Suppressor macrophage treated with lipopolysaccharide for 1 hour (primary cell): ENCODE measurements around the gene POLR1E.
A peak's percentile ranks its signal among the peaks of the same experiment; 100 is the strongest.
"Not testable (repeated sequence)": the region's sequence is repeated elsewhere in the genome, so short reads cannot be mapped to it uniquely, and the experiment has no call there.

Experiments used
- DNase-seq, 3 donors: peaks; one replicate each; pipeline ENCODE4 v3.0.0-alpha.2; 2020 to 2022

The POLR1E gene

GRCh38 chr9:37465249-37466036 is 20.3 kb upstream of the POLR1E start, which contains the start of gene ZBTB5:
Gene ZBTB5 (minus strand): TSS chr9:37465450. CDS start chr9:37442551, 22,899 bp downstream.
- DNase-seq, result peak; percentile 99 to 100 (median 100)

- DNase-seq, result peak; percentile 63 to 67 (median 64)
Observed at GRCh38 chr9:37466037-37466709, 19.6 kb upstream of the POLR1E start.

- not testable (repeated sequence) for DNase-seq
Observed at GRCh38 chr9:37467530-37467929, 18.2 kb upstream of the POLR1E start.

- DNase-seq, result no peak
Observed at GRCh38 chr9:37468620-37469019, 17.1 kb upstream of the POLR1E start.

GRCh38 chr9:37471942-37472684 is 13.6 kb upstream of the POLR1E start:
- peak in 2 of 3 donors; percentile 13 to 32 for DNase-seq

- not testable (repeated sequence) for DNase-seq
Observed at GRCh38 chr9:37473982-37474381, 11.8 kb upstream of the POLR1E start.

GRCh38 chr9:37474438-37474837 is 11.3 kb upstream of the POLR1E start:
- no peak for DNase-seq

GRCh38 chr9:37476930-37477329 is 8.8 kb upstream of the POLR1E start:
- no peak for DNase-seq

GRCh38 chr9:37477443-37477842 is 8.3 kb upstream of the POLR1E start:
- DNase-seq, result not testable (repeated sequence)

GRCh38 chr9:37477987-37478619 is 7.6 kb upstream of the POLR1E start:
- DNase-seq, result not testable (repeated sequence)

- DNase-seq, result no peak
Observed at GRCh38 chr9:37480759-37481158, 5.0 kb upstream of the POLR1E start.

GRCh38 chr9:37486256-37486615 is 488 bp downstream of the POLR1E start:
- DNase-seq, result no peak

GRCh38 chr9:37486616-37487548 is 1.1 kb downstream of the POLR1E start:
- peak in 2 of 3 donors; percentile 7 to 11 for DNase-seq

GRCh38 chr9:37491939-37492338 is 6.2 kb downstream of the POLR1E start:
- DNase-seq, result no peak

GRCh38 chr9:37495571-37495970 is 9.8 kb downstream of the POLR1E start:
- no peak for DNase-seq

- DNase-seq, result no peak
Observed at GRCh38 chr9:37496020-37496419, 10.3 kb downstream of the POLR1E start.

GRCh38 chr9:37497320-37497719 is 11.6 kb downstream of the POLR1E start:
- no peak for DNase-seq

- no peak for DNase-seq
Observed at GRCh38 chr9:37498457-37498856, 12.7 kb downstream of the POLR1E start.

- no peak for DNase-seq
Observed at GRCh38 chr9:37499297-37499696, 13.5 kb downstream of the POLR1E start.

- DNase-seq, result no peak
Observed at GRCh38 chr9:37501957-37502596, 16.3 kb downstream of the POLR1E start.

GRCh38 chr9:37503736-37504135 is 18.0 kb downstream of the POLR1E start:
- DNase-seq, result no peak
